Naive B cell (primary cell): Measurements from ENCODE around the gene TMEM37. TPM values are rescaled to one million over a fixed set of nuclear protein-coding genes. Genes with fewer than 3 reads are reported as not detected.
A peak's percentile ranks its signal among the peaks of the same experiment; 100 is the strongest.

Experiments
- ATAC-seq, 2 donors: fragments of 150-1000 bp; cut with Tn5 transposase; 2 replicates each; pipeline ENCODE4 v1.10.0; 2021; ENCODE audit warnings: low read depth in 2 of 2, mild to moderate bottlenecking in 2 of 2, moderate library complexity in 2 of 2
- DNase-seq: peaks from one replicate; pipeline ENCODE4 v3.0.0; 2022
- H3K27ac Mint-ChIP-seq, 6 donors: one replicate each; pipeline ENCODE4 v1.8.0; 2020 to 2022; ENCODE audit warnings: mild to moderate bottlenecking in 6 of 6, mixed read lengths in 6 of 6, moderate library complexity in 5 of 6, inconsistent platforms in 2 of 6
- H3K27me3 Mint-ChIP-seq, 3 donors: one replicate each; pipeline ENCODE4 v1.8.0; 2021 to 2022; ENCODE audit warnings: mixed read lengths in 3 of 3, mild to moderate bottlenecking in 1 of 3
- H3K36me3 Mint-ChIP-seq, 2 donors: one replicate each; pipeline ENCODE4 v1.8.0; 2020 to 2022; ENCODE audit warnings: mixed read lengths in 2 of 2, inconsistent platforms in 1 of 2, mild to moderate bottlenecking in 1 of 2
- H3K4me1 Mint-ChIP-seq, 3 donors: one replicate each; pipeline ENCODE4 v1.8.0; 2020 to 2022; ENCODE audit warnings: mixed read lengths in 3 of 3, inconsistent platforms in 1 of 3, mild to moderate bottlenecking in 1 of 3, moderate library complexity in 1 of 3
- H3K4me3 Mint-ChIP-seq, 8 donors: one replicate each; pipeline ENCODE4 v1.8.0; 2020 to 2022; ENCODE audit warnings: mild to moderate bottlenecking in 8 of 8, mixed read lengths in 8 of 8, moderate library complexity in 8 of 8, inconsistent platforms in 2 of 8
- H3K9me3 Mint-ChIP-seq, 7 donors: one replicate each; pipeline ENCODE4 v1.8.0; 2020 to 2022; ENCODE audit warnings: mixed read lengths in 7 of 7, mild to moderate bottlenecking in 5 of 7, inconsistent platforms in 2 of 7, moderate library complexity in 1 of 7
- polyA plus RNA-seq, 6 donors: library from polyadenylated mRNA; unstranded; fragments of 300-500 nt; fragmentation: Illumina TruSeq; gene quantifications; one replicate each; pipeline ENCODE4 v1.2.3, GENCODE V29; 2021; ENCODE audit warnings: low read depth in 6 of 6

The TMEM37 gene
- polyA plus RNA-seq, 6 donors from 2014 or later = not detected

DNA sequence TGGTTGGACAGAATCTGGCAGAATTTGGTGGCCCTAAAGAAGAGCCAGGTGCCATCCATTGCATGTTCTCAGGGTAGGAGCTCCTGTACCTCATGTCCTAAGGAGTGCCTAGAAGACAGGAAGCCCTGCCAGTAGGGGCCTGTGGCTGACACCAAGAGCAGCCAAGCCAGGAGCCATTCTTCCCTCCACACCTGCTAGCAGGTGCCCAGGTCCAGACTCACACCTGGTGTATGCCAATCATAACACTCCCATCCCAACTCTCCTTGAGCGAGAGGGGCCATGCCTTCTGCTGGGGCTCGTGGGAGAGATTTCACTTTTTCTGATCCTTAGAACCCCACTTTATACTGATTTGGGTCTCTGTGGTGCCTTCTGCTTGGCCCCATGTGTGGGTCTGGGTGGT, 26.5 kb upstream of the TMEM37 start:
- Mint-ChIP-seq H3K4me3 (peak overlapping the region in 1 of 8 donors; percentile 20), H3K27ac (no peak overlapping the region), H3K36me3 (no peaks in the 10 kb centered on the region), H3K27me3 (peaks cover 5 to 23% (median 9%) of the 10 kb centered on the region in 3 donors), H3K9me3 (peaks cover 0 to 3% (median 0%) of the 10 kb centered on the region in 7 donors), H3K4me1 (peaks cover 0 to 4% (median 0%) of the 10 kb centered on the region in 3 donors)
- DNase-seq (no peak), ATAC-seq (no peak)

DNA sequence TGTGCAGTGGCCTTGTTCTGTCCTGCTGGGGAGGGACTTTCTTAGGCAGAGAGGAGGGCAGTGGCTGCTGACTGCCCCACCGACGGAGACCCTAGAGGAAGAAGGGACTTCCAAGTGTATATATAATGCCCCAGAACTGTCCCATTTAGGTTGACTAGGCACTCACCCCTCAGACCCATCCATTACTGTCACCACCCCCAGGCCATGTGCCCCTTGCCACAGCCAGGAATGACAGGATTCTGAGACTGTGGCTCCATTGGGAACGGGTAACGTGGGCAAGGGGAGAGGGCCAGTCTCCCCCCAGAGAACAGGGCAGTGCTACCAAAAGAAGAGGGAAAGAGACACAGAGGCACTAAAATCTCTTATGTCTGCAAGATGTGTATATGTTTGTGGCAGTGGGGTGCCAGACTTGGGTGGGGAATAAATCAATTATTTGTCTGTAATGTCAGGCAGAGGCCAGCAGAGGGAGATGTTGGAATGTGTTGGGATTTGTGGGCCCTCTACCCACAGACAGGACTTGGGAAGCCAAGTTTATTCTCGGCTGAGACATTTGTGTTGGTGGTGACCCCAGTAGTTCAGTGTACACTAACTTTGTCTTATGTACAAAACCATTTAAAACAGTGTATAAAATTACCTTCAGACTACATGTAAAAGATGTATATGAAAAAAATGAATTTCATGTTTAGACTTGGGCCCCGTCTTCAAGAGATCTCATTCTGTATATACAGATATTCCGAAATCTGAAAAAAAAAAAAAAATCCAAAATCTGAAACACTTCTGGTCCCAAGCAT, 24.0 kb upstream of the TMEM37 start:
- peaks cover 0 to 4% (median 0%) of the 10 kb centered on the region in 3 donors for H3K4me1 Mint-ChIP-seq
- DNase-seq (peak; percentile 28), ATAC-seq (peak in 1 of 2 donors; percentile 48)
- peaks cover 5 to 23% (median 17%) of the 10 kb centered on the region in 3 donors for H3K27me3 Mint-ChIP-seq
- H3K9me3 Mint-ChIP-seq = peaks cover 0 to 3% (median 0%) of the 10 kb centered on the region in 7 donors
- H3K4me3 Mint-ChIP-seq = no peak overlapping the region
- peak overlapping the region in 1 of 6 donors; percentile 49 for H3K27ac Mint-ChIP-seq
- H3K36me3 Mint-ChIP-seq = no peaks in the 10 kb centered on the region

DNA sequence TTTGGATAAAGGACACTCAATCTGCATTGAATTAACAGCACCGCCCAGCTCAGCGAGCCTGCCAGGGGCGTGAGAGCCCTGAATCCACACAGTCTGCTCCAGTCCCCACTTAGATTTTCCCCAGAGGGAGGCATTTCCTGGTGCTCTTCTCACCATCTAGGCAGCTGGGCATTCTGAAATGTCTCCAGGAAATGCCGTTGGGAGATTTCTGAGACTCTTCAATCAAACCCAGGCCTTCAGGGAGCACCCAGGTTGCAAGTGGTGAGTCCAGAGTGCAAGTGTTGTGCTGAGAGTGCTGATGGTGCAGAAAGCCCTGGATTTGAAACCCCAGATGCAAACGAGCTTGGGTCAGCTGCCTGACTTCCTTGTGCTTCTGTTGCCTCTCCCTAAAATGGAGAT, 23.4 kb upstream of the TMEM37 start:
- Mint-ChIP-seq H3K27me3 (peaks cover 5 to 23% (median 17%) of the 10 kb centered on the region in 3 donors), H3K9me3 (peaks cover 0 to 3% (median 0%) of the 10 kb centered on the region in 7 donors), H3K4me3 (no peak overlapping the region), H3K4me1 (peaks cover 0 to 4% (median 0%) of the 10 kb centered on the region in 3 donors), H3K36me3 (no peaks in the 10 kb centered on the region), H3K27ac (no peak overlapping the region)
- no peak for ATAC-seq
- no peak for DNase-seq

DNA sequence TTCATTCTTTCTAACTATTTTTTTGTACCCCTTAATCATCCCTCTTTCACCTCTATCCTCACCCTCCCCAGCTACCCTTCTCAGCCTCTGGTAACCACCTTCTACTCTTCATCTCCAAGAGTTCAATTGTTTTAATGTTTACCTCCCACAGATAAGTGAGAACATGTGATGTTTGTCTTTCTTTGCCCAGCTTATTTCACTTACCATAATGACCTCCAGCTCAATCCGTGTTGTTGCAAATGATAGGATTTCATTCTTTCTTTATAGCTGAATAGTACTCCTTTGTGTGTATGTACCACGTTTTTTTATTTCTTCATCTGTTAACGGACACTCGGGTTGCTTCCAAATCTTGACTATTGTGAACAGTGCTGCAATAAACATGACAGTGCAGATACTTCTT, 22.1 kb upstream of the TMEM37 start:
- Mint-ChIP-seq H3K36me3 (no peaks in the 10 kb centered on the region), H3K27ac (no peak overlapping the region), H3K4me3 (no peak overlapping the region), H3K27me3 (peaks cover 5 to 17% (median 14%) of the 10 kb centered on the region in 3 donors), H3K9me3 (peaks cover 0 to 3% (median 0%) of the 10 kb centered on the region in 7 donors), H3K4me1 (peaks cover under 1 to 5% (median 4%) of the 10 kb centered on the region in 3 donors)
- ATAC-seq = no peak
- DNase-seq = no peak

DNA sequence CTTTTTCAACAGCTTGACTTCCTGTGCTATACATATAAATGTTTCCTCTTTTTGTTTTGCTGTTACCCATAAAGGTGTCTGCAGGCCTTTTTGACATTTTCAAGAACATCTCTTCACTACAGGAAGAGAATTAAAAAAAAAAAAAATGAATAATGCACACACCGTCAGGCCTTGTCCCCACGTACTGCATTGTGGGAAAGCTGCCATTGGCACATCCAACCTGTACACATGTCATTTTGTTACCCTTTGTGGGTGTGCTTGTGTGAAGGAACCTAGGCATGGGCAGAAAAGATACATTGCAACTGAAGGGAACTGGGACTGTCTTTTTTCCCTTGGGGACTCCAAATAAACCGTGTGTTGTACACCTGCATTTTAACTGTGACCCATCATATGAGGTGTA, 16.8 kb upstream of the TMEM37 start:
- H3K9me3 Mint-ChIP-seq = peaks cover 0 to 3% (median 0%) of the 10 kb centered on the region in 7 donors
- peaks cover 4 to 17% (median 15%) of the 10 kb centered on the region in 3 donors for H3K4me1 Mint-ChIP-seq
- H3K4me3 Mint-ChIP-seq = no peak overlapping the region
- ATAC-seq (no peak), DNase-seq (no peak)
- H3K27me3 Mint-ChIP-seq = peaks cover 6 to 14% (median 6%) of the 10 kb centered on the region in 3 donors
- no peak overlapping the region for H3K27ac Mint-ChIP-seq
- no peaks in the 10 kb centered on the region for H3K36me3 Mint-ChIP-seq

DNA sequence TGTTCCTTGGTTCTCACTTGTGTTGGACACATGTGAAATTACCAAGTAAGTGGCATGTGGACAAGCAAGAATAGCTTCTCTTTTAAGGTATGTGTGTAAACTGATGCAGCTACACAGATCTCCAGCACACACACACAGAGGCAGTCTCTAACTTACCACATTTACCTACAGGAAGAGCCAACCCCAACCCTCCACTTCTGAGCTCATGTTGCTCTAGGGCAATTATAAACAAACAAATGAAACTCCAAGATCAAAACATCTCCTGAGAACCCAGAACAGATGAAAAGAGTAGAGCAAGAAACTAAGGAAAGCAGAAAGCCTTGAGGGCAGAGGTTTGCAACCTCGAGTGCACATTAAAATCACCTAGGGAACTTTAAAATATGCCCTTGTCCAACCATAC, 16.0 kb upstream of the TMEM37 start:
- peak overlapping the region in 1 of 6 donors; percentile 43 for H3K27ac Mint-ChIP-seq
- H3K27me3 Mint-ChIP-seq = peaks cover 6 to 22% (median 10%) of the 10 kb centered on the region in 3 donors
- DNase-seq (no peak), ATAC-seq (no peak)
- peaks cover 0 to 3% (median 0%) of the 10 kb centered on the region in 7 donors for H3K9me3 Mint-ChIP-seq
- peaks cover 4 to 17% (median 15%) of the 10 kb centered on the region in 3 donors for H3K4me1 Mint-ChIP-seq
- H3K36me3 Mint-ChIP-seq = no peaks in the 10 kb centered on the region
- H3K4me3 Mint-ChIP-seq = peak overlapping the region in 3 of 8 donors; percentile 3 to 73 (median 10)

DNA sequence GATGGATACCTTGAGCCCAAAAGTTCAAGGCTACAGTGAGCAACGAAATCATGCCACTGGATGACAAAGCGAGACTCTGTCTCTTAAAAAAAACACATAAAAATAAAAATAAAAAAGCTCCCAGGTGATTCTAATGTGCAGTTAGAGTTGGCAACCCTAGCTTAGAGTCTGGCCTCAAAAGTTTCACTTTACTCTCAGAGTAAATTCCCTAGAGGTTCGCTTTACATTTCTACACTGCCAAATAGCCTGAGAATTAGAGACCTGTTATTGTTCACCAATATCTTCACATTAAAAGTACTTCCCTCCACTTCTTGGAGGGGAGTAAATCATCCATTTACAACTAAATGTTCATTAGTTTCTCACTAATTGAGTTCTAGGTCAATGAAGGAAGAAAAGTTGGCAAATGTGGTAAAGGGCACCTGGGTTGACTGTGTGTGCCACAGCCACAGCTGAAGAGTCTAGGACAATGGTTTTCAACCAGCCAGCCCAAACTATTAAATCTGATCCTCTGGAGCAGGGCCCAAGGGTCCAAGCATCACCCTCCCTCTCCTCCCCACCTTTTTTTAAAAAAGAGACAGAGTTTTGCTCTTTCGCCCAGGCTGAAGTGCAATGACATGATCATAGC, 15.2 kb upstream of the TMEM37 start:
- peaks cover 4 to 17% (median 15%) of the 10 kb centered on the region in 3 donors for H3K4me1 Mint-ChIP-seq
- peaks cover 6 to 23% (median 14%) of the 10 kb centered on the region in 3 donors for H3K27me3 Mint-ChIP-seq
- peaks cover 0 to 6% of the 10 kb centered on the region in 2 donors for H3K36me3 Mint-ChIP-seq
- no peak overlapping the region for H3K4me3 Mint-ChIP-seq
- H3K27ac Mint-ChIP-seq = no peak overlapping the region
- H3K9me3 Mint-ChIP-seq = peaks cover 0 to 7% (median 2%) of the 10 kb centered on the region in 7 donors
- ATAC-seq = no peak
- no peak for DNase-seq

DNA sequence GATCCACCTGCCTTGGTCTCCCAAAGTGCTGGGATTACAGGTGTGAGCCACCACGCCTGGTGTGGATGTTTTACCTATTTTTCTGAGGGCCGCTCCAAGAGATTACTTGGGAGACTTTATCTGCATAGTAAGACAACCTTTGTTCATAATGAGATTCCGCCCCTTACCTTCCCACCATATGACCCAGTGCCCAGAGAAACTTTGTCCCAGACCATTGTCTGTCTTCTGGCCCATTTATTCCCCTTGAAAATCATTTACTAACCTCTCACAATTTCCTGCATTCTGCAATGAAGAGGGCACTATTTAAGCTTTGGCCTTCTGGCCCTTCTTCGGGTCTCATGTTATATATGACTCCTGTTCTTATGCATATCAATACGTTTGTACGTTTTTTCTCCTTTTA, 13.7 kb upstream of the TMEM37 start:
- peaks cover 4 to 16% (median 7%) of the 10 kb centered on the region in 7 donors for H3K9me3 Mint-ChIP-seq
- peaks cover 4 to 17% (median 15%) of the 10 kb centered on the region in 3 donors for H3K4me1 Mint-ChIP-seq
- no peak overlapping the region for H3K4me3 Mint-ChIP-seq
- H3K36me3 Mint-ChIP-seq = peaks cover 0 to 14% of the 10 kb centered on the region in 2 donors
- peaks cover 21 to 35% (median 27%) of the 10 kb centered on the region in 3 donors for H3K27me3 Mint-ChIP-seq
- no peak for ATAC-seq
- no peak overlapping the region for H3K27ac Mint-ChIP-seq
- DNase-seq = no peak

DNA sequence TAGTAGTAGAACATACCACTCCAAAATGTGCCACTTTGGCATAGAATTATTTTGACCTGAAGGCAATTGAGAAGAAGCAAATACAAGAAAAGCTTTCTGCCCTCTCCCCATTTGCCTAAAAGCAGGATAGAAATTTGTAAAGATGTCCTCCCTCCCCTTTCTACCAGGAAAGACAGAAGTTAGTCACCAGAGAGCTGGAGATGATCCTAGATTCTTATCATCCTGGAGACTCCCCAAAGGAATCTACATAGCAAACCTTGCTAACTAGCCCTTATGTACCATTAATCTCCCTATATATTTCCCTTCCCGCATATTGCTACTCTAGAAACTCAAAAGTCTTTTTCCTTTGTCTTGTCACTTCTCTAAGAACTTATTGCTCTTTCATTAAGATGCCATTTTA, 12.6 kb upstream of the TMEM37 start:
- H3K27ac Mint-ChIP-seq = no peak overlapping the region
- H3K4me1 Mint-ChIP-seq = peaks cover 4 to 17% (median 15%) of the 10 kb centered on the region in 3 donors
- H3K9me3 Mint-ChIP-seq = peaks cover 4 to 16% (median 7%) of the 10 kb centered on the region in 7 donors
- DNase-seq = no peak
- peaks cover 0 to 14% of the 10 kb centered on the region in 2 donors for H3K36me3 Mint-ChIP-seq
- ATAC-seq = no peak
- H3K4me3 Mint-ChIP-seq = no peak overlapping the region
- peaks cover 25 to 47% (median 35%) of the 10 kb centered on the region in 3 donors for H3K27me3 Mint-ChIP-seq

DNA sequence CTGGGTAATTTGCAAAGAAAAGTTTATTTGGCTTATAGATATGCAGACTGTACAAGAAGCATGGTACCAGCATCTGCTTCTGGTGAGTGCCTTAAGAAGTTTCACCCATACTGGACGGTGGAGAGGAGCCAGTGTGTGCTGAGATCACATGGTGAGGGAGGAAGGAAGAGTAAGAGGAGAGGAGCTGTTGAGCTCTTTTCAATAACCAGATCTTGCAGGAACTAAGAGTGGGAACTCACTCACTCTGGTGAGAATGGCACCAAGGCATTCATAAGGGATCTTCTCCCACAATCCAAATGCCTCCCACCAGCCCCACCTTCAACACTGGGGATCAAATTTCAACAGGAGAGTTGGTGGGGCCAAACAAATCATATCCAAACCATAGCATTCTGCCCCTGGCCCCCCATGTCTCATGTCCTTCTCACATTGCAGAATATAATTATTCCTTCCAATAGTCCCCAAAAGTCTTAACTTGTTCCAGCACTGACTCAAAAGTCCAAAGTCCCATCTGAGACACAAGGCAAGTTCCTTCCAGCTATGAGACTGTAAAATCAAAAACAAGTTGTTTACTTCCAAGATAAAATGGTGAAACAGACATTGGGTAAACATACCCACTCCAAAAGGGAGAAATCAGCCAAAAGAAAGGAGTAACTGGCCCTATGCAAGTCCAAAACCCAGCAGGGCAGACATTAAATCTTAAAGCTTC, 11.7 kb upstream of the TMEM37 start:
- H3K9me3 Mint-ChIP-seq = peaks cover 4 to 16% (median 7%) of the 10 kb centered on the region in 7 donors
- no peak overlapping the region for H3K27ac Mint-ChIP-seq
- peaks cover 0 to 10% (median 9%) of the 10 kb centered on the region in 3 donors for H3K4me1 Mint-ChIP-seq
- DNase-seq = no peak
- H3K27me3 Mint-ChIP-seq = peaks cover 25 to 53% (median 37%) of the 10 kb centered on the region in 3 donors
- no peak for ATAC-seq
- peaks cover 0 to 14% of the 10 kb centered on the region in 2 donors for H3K36me3 Mint-ChIP-seq
- H3K4me3 Mint-ChIP-seq = no peak overlapping the region

DNA sequence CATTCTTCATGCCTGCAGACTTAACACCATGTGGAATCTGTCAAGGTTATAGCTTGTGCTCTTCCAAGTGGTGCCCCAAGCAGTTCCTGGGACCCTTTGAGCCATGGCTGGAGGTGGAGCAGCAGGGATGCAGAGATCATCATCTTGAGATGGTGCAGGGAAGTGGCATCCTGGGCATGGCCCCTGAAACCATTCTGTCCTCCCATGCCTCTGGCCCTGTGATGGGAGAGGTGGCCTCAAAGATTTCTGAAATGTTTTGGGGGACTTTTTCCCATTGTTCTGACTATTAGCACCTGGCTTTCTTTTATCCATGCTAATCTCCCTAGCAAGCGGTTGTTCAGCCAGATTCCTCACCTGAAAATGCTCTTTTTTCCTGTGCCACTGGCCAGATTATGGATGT, 10.3 kb upstream of the TMEM37 start:
- H3K27me3 Mint-ChIP-seq = peaks cover 30 to 66% (median 50%) of the 10 kb centered on the region in 3 donors
- H3K36me3 Mint-ChIP-seq = peaks cover 0 to 14% of the 10 kb centered on the region in 2 donors
- DNase-seq = no peak
- H3K9me3 Mint-ChIP-seq = peaks cover 4 to 16% (median 7%) of the 10 kb centered on the region in 7 donors
- no peak for ATAC-seq
- H3K4me3 Mint-ChIP-seq = no peak overlapping the region
- H3K27ac Mint-ChIP-seq = no peak overlapping the region
- H3K4me1 Mint-ChIP-seq = peaks cover 0 to 3% (median 0%) of the 10 kb centered on the region in 3 donors

DNA sequence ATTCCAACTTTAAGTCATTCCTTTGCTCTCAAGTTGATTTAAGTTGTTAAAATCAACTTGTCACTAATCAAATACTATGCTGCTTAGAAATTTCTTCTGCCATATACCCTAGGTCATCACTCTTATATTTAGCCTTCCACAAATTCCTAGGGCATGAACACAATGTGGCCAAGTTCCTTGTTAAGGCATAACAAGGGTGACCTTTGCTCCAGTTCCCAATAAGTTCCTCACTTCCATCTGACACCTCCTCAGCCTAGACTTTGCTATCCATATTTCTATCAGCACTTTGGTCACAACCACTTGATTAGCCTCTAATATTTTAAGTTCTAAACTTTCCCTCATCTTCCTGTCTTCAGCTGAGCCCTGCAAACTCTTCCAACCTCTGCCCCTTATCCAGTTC, 9.9 kb upstream of the TMEM37 start:
- no peak overlapping the region for H3K4me3 Mint-ChIP-seq
- H3K4me1 Mint-ChIP-seq = peaks cover 0 to 3% (median 3%) of the 10 kb centered on the region in 3 donors
- no peak overlapping the region for H3K27ac Mint-ChIP-seq
- ATAC-seq (no peak), DNase-seq (no peak)
- H3K27me3 Mint-ChIP-seq = peaks cover 30 to 70% (median 54%) of the 10 kb centered on the region in 3 donors
- H3K36me3 Mint-ChIP-seq = peaks cover 0 to 14% of the 10 kb centered on the region in 2 donors
- H3K9me3 Mint-ChIP-seq = peaks cover 4 to 16% (median 7%) of the 10 kb centered on the region in 7 donors
